ENCODE measurements around the gene FABP3.

DNA sequence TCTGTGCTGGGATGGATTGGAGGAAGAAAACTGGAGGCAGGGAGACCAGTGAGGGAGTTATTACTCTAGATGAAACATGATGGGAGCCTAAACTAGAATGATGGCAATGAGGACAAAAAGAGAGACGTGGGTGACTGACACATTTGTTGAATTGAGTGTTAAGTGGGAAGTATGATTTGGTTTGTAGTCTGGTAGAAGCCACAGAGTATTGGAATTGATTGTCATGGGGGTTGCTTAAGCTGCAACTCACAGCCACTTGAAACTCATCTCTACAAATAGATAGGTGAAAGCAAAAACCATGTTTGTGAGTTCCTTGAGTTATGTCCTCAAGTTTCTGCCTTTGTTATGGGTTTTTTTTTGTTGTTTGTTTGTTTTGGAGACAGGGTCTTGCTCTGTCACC, 28.4 kb downstream of the FABP3 start:
- no peak for TF ChIP-seq POLR2A (IDR thresholded peaks at IDR 0.05; ENCODE audit: low read length)
- no peak for TF ChIP-seq GATA1 (IDR thresholded peaks at IDR 0.05; ENCODE audit: low read depth, low read length)

Measured in erythroblast (primary cell).